ENCODE data around the gene GGA2. TPM values are rescaled to one million over a fixed set of nuclear protein-coding genes. Genes with fewer than 3 reads are reported as not detected.

The GGA2 gene
- total RNA-seq, 2 donors from 2014 or later = 42.0 to 59.7 TPM

GRCh38 chr16:23508589-23509440 is 1.5 kb downstream of the GGA2 start:
- intact Hi-C loops (cut with DNase I) = no loop called here
- DNase-seq (ENCODE audit: low spot score) = peak; percentile 62

- intact Hi-C loops (cut with DNase I) = no loop called here
- DNase-seq (ENCODE audit: low spot score) = no peak
These were observed 3.7 kb downstream of the GGA2 start for GRCh38 chr16:23506606-23506994.

GRCh38 chr16:23505671-23506605 is 4.4 kb downstream of the GGA2 start:
- peak; percentile 18 for DNase-seq (ENCODE audit: low spot score)
- intact Hi-C loops (cut with DNase I) = no loop called here

- intact Hi-C loops (cut with DNase I) = no loop called here
These were observed 5.1 kb downstream of the GGA2 start for GRCh38 chr16:23505180-23505665.

GRCh38 chr16:23504453-23505179 is 5.7 kb downstream of the GGA2 start:
- peak; percentile 92 for DNase-seq (ENCODE audit: low spot score)
- intact Hi-C loops (cut with DNase I) = no loop called here

More at GRCh38 chr16:23505180-23505665, 5.1 kb downstream of the GGA2 start:
- peak; percentile 25 for DNase-seq (ENCODE audit: low spot score)

GRCh38 chr16:23504076-23504452 is 6.2 kb downstream of the GGA2 start:
- peak; percentile 81 for DNase-seq (ENCODE audit: low spot score)
- intact Hi-C loops (cut with DNase I) = no loop called here

GRCh38 chr16:23502466-23502865 is 7.8 kb downstream of the GGA2 start:
- intact Hi-C loops (cut with DNase I) = no loop called here
- DNase-seq (ENCODE audit: low spot score) = peak; percentile 13

GRCh38 chr16:23501291-23501690 is 9.0 kb downstream of the GGA2 start:
- intact Hi-C loops (cut with DNase I) = no loop called here
- DNase-seq (ENCODE audit: low spot score) = no peak

- intact Hi-C loops (cut with DNase I) = no loop called here
These were observed 9.4 kb downstream of the GGA2 start for GRCh38 chr16:23500862-23501225.

GRCh38 chr16:23500212-23500861 is 10.0 kb downstream of the GGA2 start:
- intact Hi-C loops (cut with DNase I) = no loop called here
- peak; percentile 60 for DNase-seq (ENCODE audit: low spot score)

More at GRCh38 chr16:23500862-23501225, 9.4 kb downstream of the GGA2 start:
- DNase-seq (ENCODE audit: low spot score) = no peak

- peak; percentile 30 for DNase-seq (ENCODE audit: low spot score)
These were observed 10.5 kb downstream of the GGA2 start for GRCh38 chr16:23499801-23500200.

GRCh38 chr16:23498863-23499262 is 11.4 kb downstream of the GGA2 start:
- DNase-seq (ENCODE audit: low spot score) = peak; percentile 10
- intact Hi-C loops (cut with DNase I) = no loop called here

More at GRCh38 chr16:23499801-23500200, 10.5 kb downstream of the GGA2 start:
- intact Hi-C loops (cut with DNase I) = no loop called here

GRCh38 chr16:23497543-23497868 is 12.8 kb downstream of the GGA2 start:
- intact Hi-C loops (cut with DNase I) = no loop called here
- no peak for DNase-seq (ENCODE audit: low spot score)

GRCh38 chr16:23496821-23497542 is 13.3 kb downstream of the GGA2 start:
- no peak for DNase-seq (ENCODE audit: low spot score)

GRCh38 chr16:23495671-23496070 is 14.6 kb downstream of the GGA2 start:
- DNase-seq (ENCODE audit: low spot score) = no peak
- intact Hi-C loops (cut with DNase I) = no loop called here

More at GRCh38 chr16:23496821-23497542, 13.3 kb downstream of the GGA2 start:
- intact Hi-C loops (cut with DNase I) = no loop called here

- intact Hi-C loops (cut with DNase I) = no loop called here
- DNase-seq (ENCODE audit: low spot score) = no peak
These were observed 16.1 kb downstream of the GGA2 start for GRCh38 chr16:23494188-23494587.

GRCh38 chr16:23491490-23492391 is 18.6 kb downstream of the GGA2 start:
- intact Hi-C loops (cut with DNase I) = no loop called here
- DNase-seq (ENCODE audit: low spot score) = no peak

Data from posterior vena cava (tissue), 2 donors.